Stromal cell of bone marrow (primary cell): ENCODE results near the gene GPNMB.
"Not testable (repeated sequence)": the region's sequence is repeated elsewhere in the genome, so short reads cannot be mapped to it uniquely, and the experiment has no call there.

Source experiments
- DNase-seq: peaks from one replicate; pipeline ENCODE4 v3.0.0-alpha.2; 2012; ENCODE audit warnings: low read depth

Gene GPNMB

GRCh38 chr7:23306936-23307521, 60.5 kb downstream of the GPNMB start:
- DNase-seq = no peak

GRCh38 chr7:23308754-23309153, 62.2 kb downstream of the GPNMB start:
- DNase-seq = no peak

GRCh38 chr7:23312141-23312540, 65.6 kb downstream of the GPNMB start:
- DNase-seq = not testable (repeated sequence)

GRCh38 chr7:23315366-23315765, 68.8 kb downstream of the GPNMB start:
- no peak for DNase-seq
